HepG2 (cell line): ENCODE data around the gene TREH. TPM values are rescaled to one million over a fixed set of nuclear protein-coding genes. Genes with fewer than 3 reads are reported as not detected.

ENCODE experiments used
- ADNP ChIP-seq: sonication (generic); formaldehyde crosslinking; IDR thresholded peaks from 2 replicates; pipeline ENCODE4 v1.4.0; 2020; ENCODE audit warnings: missing genetic modification reagents
- AHR ChIP-seq: IDR thresholded peaks from 2 replicates; pipeline ENCODE4 v1.6.1; 2018; ENCODE audit warnings: missing genetic modification reagents, missing compliant biosample characterization
- ARNTL ChIP-seq: sonication (generic); formaldehyde crosslinking; IDR thresholded peaks from 2 replicates; pipeline ENCODE4 v1.4.0; 2020; ENCODE audit warnings: mild to moderate bottlenecking, missing genetic modification reagents
- EED ChIP-seq: sonication (generic); formaldehyde crosslinking; IDR thresholded peaks from 2 replicates; pipeline ENCODE4 v1.5.0; 2020; ENCODE audit warnings: mild to moderate bottlenecking, missing genetic modification reagents
- FOXJ3 ChIP-seq: sonication (generic); formaldehyde crosslinking; IDR thresholded peaks from 2 replicates; pipeline ENCODE4 v1.4.0; 2020; ENCODE audit warnings: missing genetic modification reagents, mild to moderate bottlenecking, borderline replicate concordance
- HNRNPLL ChIP-seq: fragments of 200-400 bp; formaldehyde crosslinking; IDR thresholded peaks from 2 replicates; pipeline ENCODE4 v1.6.1; 2017; ENCODE audit warnings: mild to moderate bottlenecking, low read depth, low read length; ENCODE audit not compliant: poor library complexity, severe bottlenecking
- KDM5A ChIP-seq: fragments of 200-600 bp; sonication (generic); IDR thresholded peaks from 2 replicates; pipeline ENCODE4 v1.7.0; 2018; ENCODE audit warnings: antibody characterized with exemption, mild to moderate bottlenecking, low read length, borderline replicate concordance
- KLF6 ChIP-seq: IDR thresholded peaks from 2 replicates; pipeline ENCODE4 v1.8.0; 2016; ENCODE audit warnings: missing biosample characterization, missing genetic modification reagents
- SAP130 ChIP-seq: IDR thresholded peaks from 2 replicates; pipeline ENCODE4 v1.6.1; 2016; ENCODE audit warnings: low read depth
- SMC3 ChIP-seq: IDR thresholded peaks from 2 replicates; pipeline ENCODE4 v1.6.1; 2011; ENCODE audit warnings: low read length, improper control_type of control experiment
- STAT5B ChIP-seq: sonication (generic); formaldehyde crosslinking; IDR thresholded peaks from 2 replicates; pipeline ENCODE4 v1.4.0; 2020; ENCODE audit warnings: missing genetic modification reagents
- XRCC5 ChIP-seq: fragments of 200-400 bp; formaldehyde crosslinking; optimal IDR thresholded peaks from 2 replicates; pipeline ENCODE3; 2017; ENCODE audit warnings: mild to moderate bottlenecking, low read length
- ZBED4 ChIP-seq: sonication (generic); formaldehyde crosslinking; IDR thresholded peaks from 2 replicates; pipeline ENCODE4 v1.4.0; 2020; ENCODE audit warnings: missing genetic modification reagents, borderline replicate concordance
- ZBTB20 ChIP-seq: sonication (generic); formaldehyde crosslinking; IDR thresholded peaks from 2 replicates; pipeline ENCODE4 v1.8.1; 2023; ENCODE audit warnings: missing genetic modification reagents, low read depth, mild to moderate bottlenecking, borderline replicate concordance
- ZGPAT ChIP-seq: IDR thresholded peaks from 2 replicates; pipeline ENCODE4 v1.6.1; 2016; ENCODE audit warnings: mild to moderate bottlenecking
- ZNF30 ChIP-seq: sonication (generic); formaldehyde crosslinking; IDR thresholded peaks from 2 replicates; pipeline ENCODE4 v1.5.0; 2020; ENCODE audit warnings: mild to moderate bottlenecking, missing genetic modification reagents
- ZNF430 ChIP-seq: sonication (generic); formaldehyde crosslinking; IDR thresholded peaks from 2 replicates; pipeline ENCODE4 v1.9.0; 2021; ENCODE audit warnings: mild to moderate bottlenecking, missing genetic modification reagents
- ZNF441 ChIP-seq: sonication (generic); formaldehyde crosslinking; IDR thresholded peaks from 2 replicates; pipeline ENCODE4 v1.7.0; 2021; ENCODE audit warnings: missing genetic modification reagents, borderline replicate concordance
- ZNF446 ChIP-seq: sonication (generic); formaldehyde crosslinking; IDR thresholded peaks from 2 replicates; pipeline ENCODE4 v1.5.0; 2020; ENCODE audit warnings: mild to moderate bottlenecking, missing genetic modification reagents
- ZNF460 ChIP-seq: sonication (generic); formaldehyde crosslinking; IDR thresholded peaks from 2 replicates; pipeline ENCODE4 v1.5.1; 2020; ENCODE audit warnings: missing genetic modification reagents, mild to moderate bottlenecking, borderline replicate concordance
- ZNF841 ChIP-seq: sonication (generic); formaldehyde crosslinking; IDR thresholded peaks from 2 replicates; pipeline ENCODE4 v1.8.1; 2023; ENCODE audit warnings: missing genetic modification reagents, borderline replicate concordance
- polyA plus RNA-seq, 8 experiments: library from polyadenylated mRNA; depleted of rRNA in 3 of 8; stranded (reverse) in 7 of 8; unstranded in 1 of 8; fragments of >200 nt; fragmentation: Illumina TruSeq in 4 of 8; extraction: Trizol in 4 of 8; gene quantifications; 2 replicates each; pipeline versions ENCODE4 v1.2.1 to v1.2.3, GENCODE V29; 2011 to 2016; ENCODE audit warnings: low read depth in 4 of 8, missing spikeins in 1 of 8, mixed read lengths in 1 of 8; ENCODE audit not compliant: insufficient read depth in 1 of 8
- total RNA-seq, 5 experiments: library from RNA; depleted of rRNA; stranded (reverse); fragments of >200 nt; fragmentation: Illumina TruSeq; extraction: Trizol; gene quantifications; 2 replicates each; pipeline ENCODE4 v1.2.3, GENCODE V29; 2016; ENCODE audit warnings: low read depth in 1 of 5
- TF ChIP-seq, protein P1 (sequence below): sonication (generic); formaldehyde crosslinking; IDR thresholded peaks from 2 replicates; pipeline ENCODE4 v1.5.0; 2020; ENCODE audit warnings: mild to moderate bottlenecking, missing genetic modification reagents
- TF ChIP-seq, protein P2 (sequence below): sonication (generic); formaldehyde crosslinking; IDR thresholded peaks from 2 replicates; pipeline ENCODE4 v1.8.1; 2023; ENCODE audit warnings: missing genetic modification reagents, mild to moderate bottlenecking, borderline replicate concordance

Gene TREH
- total and polyA plus RNA-seq, 2 of the 13 experiments (the other 11 are each of a cell fraction or from before 2014, with no cell fraction given) = 0.53 to 0.86 TPM

DNA sequence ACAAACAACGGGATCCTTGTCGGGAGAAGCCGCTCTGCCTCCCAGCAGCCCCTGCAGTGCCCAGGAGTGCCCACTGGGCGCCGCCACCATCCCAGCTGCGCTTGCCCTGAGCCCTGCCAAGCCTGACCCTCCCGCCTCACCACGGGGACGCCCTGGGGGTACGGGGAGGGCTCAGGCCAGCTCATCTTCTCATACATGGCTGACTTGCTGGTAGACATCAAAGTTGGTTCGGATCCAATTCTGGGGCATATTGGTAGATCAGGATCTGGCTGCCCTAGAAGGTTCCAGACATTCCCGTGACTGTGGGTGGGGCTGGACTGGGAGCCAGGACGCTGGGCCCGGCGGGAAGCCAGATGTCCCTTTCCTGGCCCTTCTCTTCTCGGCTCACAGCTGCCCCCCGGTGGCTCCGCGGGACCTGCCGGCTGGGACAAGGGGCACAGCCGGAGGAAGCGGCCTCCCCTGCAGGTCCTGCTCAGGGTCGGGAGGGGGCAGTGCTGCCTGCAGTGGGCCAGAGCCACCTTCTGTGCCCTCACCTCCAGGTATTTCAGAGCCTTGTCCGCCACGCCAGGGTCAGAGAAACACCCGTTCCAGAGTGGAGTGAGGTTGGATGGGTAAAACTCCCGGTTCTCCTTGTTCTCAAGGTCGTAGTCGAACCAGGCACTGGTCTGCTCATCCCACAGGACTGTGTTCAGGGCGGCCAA is 10.6 kb upstream of the TREH start (continued):
- TF ChIP-seq ZBED4 (CRISPR knock-in tag) (peak; percentile 24; the same call in 1 of the 2 replicates), AHR (CRISPR knock-in tag) (no peak), ZNF441 (CRISPR knock-in tag) (no peak), KDM5A (no peak; the same call in 1 of the 2 replicates), SAP130 (peak; percentile 55), ZNF841 (no peak), EED (CRISPR knock-in tag) (no peak), ARNTL (no peak), ZNF30 (CRISPR knock-in tag) (no peak), ZBTB20 (no peak; the same call in 1 of the 2 replicates), ZNF460 (CRISPR knock-in tag) (no peak), HNRNPLL (peak; percentile 54), STAT5B (CRISPR knock-in tag) (no peak), XRCC5 (peak; percentile 96), ZNF446 (CRISPR knock-in tag) (no peak), ZNF430 (CRISPR knock-in tag) (peak; percentile 44; the same call in 1 of the 2 replicates), SMC3 (peak; percentile 55; the same call in 1 of the 2 replicates), ADNP (CRISPR knock-in tag) (peak; percentile 45; the same call in 1 of the 2 replicates), FOXJ3 (no peak), KLF6 (no peak), ZGPAT (peak; percentile 76; the same call in 1 of the 2 replicates)
- TF ChIP-seq, protein P1, sequence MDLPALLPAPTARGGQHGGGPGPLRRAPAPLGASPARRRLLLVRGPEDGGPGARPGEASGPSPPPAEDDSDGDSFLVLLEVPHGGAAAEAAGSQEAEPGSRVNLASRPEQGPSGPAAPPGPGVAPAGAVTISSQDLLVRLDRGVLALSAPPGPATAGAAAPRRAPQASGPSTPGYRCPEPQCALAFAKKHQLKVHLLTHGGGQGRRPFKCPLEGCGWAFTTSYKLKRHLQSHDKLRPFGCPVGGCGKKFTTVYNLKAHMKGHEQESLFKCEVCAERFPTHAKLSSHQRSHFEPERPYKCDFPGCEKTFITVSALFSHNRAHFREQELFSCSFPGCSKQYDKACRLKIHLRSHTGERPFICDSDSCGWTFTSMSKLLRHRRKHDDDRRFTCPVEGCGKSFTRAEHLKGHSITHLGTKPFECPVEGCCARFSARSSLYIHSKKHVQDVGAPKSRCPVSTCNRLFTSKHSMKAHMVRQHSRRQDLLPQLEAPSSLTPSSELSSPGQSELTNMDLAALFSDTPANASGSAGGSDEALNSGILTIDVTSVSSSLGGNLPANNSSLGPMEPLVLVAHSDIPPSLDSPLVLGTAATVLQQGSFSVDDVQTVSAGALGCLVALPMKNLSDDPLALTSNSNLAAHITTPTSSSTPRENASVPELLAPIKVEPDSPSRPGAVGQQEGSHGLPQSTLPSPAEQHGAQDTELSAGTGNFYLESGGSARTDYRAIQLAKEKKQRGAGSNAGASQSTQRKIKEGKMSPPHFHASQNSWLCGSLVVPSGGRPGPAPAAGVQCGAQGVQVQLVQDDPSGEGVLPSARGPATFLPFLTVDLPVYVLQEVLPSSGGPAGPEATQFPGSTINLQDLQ (CRISPR knock-in tag) = peak; percentile 99
- TF ChIP-seq, protein P2, sequence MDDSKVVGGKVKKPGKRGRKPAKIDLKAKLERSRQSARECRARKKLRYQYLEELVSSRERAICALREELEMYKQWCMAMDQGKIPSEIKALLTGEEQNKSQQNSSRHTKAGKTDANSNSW = no peak
